Measurements from ENCODE around the gene NHEJ1. TPM values are rescaled to one million over a fixed set of nuclear protein-coding genes. Genes with fewer than 3 reads are reported as not detected.

NHEJ1 gene
- total and polyA plus RNA-seq, 9 of the 15 experiments (the other 6 are each of a cell fraction or from before 2014, with no cell fraction given), result 9.0 to 23.7 (median 13.9) TPM

DNA sequence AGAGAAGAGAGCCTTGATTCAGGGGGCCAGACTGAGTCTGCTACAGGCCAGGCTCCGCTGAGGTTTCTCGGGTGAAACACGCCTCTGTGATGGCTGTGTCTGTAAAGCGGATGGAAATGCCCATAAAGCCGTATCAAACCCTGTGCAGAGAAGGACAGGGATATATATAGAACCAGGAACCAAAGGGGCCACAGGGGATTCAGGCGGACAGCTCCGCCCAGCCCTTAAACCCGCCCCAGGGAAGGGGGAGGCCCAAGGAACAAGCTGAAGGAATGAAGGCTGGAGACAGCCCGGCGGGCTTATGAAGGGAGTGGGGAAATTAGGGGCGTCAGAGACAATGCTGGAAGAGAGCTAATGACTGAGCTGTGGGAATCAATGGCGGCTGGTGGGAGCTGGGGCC, 42.1 kb downstream of the NHEJ1 start (continued):
- TF ChIP-seq ESRRB (CRISPR knock-in tag; IDR thresholded peaks at IDR 0.05; ENCODE audit: borderline replicate concordance), result no peak

GRCh38 chr2:219116776-219117646, 43.6 kb downstream of the NHEJ1 start:
- H3K79me2 ChIP-seq (ENCODE audit: control insufficient read depth, insufficient read depth, low read length), result no peaks in the 10 kb centered on the region
- in situ Hi-C loops (cut with MboI) (loop anchor here (10.0 kb wide), 1 partner anchor 262 kb away; the partner anchor contains the start of gene WNT6), intact Hi-C loops (cut with micrococcal nuclease) (no loop called here)
- no peak overlapping the region for H3K27ac ChIP-seq (ENCODE audit: extremely low read depth, low read depth, low read length)
- ATAC-seq, result no peak
- CTCF ChIA-PET (ENCODE audit: low intra/inter-chr PET ratio), result no interaction called here
- H3K36me3 ChIP-seq (ENCODE audit: control insufficient read depth, insufficient read depth, low read length), result no peaks in the 10 kb centered on the region
- no peaks in the 10 kb centered on the region for H3K4me1 ChIP-seq (replicated peaks in 1 of 2; ENCODE audit: control insufficient read depth in 2 of 2, insufficient read depth in 2 of 2, low read length in 2 of 2)
- no peaks in the 10 kb centered on the region for H3K9me1 ChIP-seq (ENCODE audit: control insufficient read depth, insufficient read depth, low read length)
- H2AFZ ChIP-seq (ENCODE audit: low read depth, low read length), result no peak overlapping the region
- no peak overlapping the region for H3K4me2 ChIP-seq (ENCODE audit: insufficient read depth, low read length)
- TF ChIP-seq NCOA6 (IDR thresholded peaks at IDR 0.05) (no peak), KAT8 (IDR thresholded peaks at IDR 0.05; ENCODE audit: low read depth) (no peak), ZNF79 (CRISPR knock-in tag; IDR thresholded peaks at IDR 0.05; ENCODE audit: low read depth) (no peak), ZNF764 (CRISPR knock-in tag; IDR thresholded peaks at IDR 0.05; ENCODE audit: low read depth) (no peak), KDM4B (IDR thresholded peaks at IDR 0.05; ENCODE audit: borderline replicate concordance in 2 of 2, low read depth in 1 of 2) (no peak), PRPF4 (IDR thresholded peaks at IDR 0.05; ENCODE audit: insufficient read depth, low read depth, low read length, poor library complexity, severe bottlenecking) (no peak), EWSR1 (IDR thresholded peaks at IDR 0.05; ENCODE audit: borderline replicate concordance, low read depth, partially characterized antibody) (no peak), FOXA1 (IDR thresholded peaks at IDR 0.05; ENCODE audit: borderline replicate concordance) (no peak), MCM2 (IDR thresholded peaks at IDR 0.05; ENCODE audit: low read depth) (no peak)
- no peak for FAIRE-seq
- H3K9me3 ChIP-seq (replicated peaks; ENCODE audit: control insufficient read depth, insufficient read depth, low read depth, low read length), result no peaks in the 10 kb centered on the region
- H3K4me3 ChIP-seq, result no peak overlapping the region
- no peak for DNase-seq (ENCODE audit: extremely low read depth in 1 of 4, low spot score in 3 of 4)
- POLR2A ChIA-PET, result interaction anchor here (1.0 kb wide), 1 partner anchor 14 kb away, joined by 3 read pairs; no protein-coding TSS in a partner anchor
- no peak overlapping the region for H3K9ac ChIP-seq (ENCODE audit: insufficient read depth in 1 of 2, low read depth in 2 of 2, low read length in 2 of 2)
- no peaks in the 10 kb centered on the region for H4K20me1 ChIP-seq (replicated peaks; ENCODE audit: control insufficient read depth, insufficient read depth, low read length)
- no TSS peak for BruUV-seq (replicated peaks)
- H3K27me3 ChIP-seq (ENCODE audit: control insufficient read depth in 2 of 2, insufficient read depth in 2 of 2, low read length in 2 of 2), result no peaks in the 10 kb centered on the region
- WGBS (ENCODE audit: insufficient coverage, low coverage, missing lambda C conversion rate), result 32% methylated on average over 6 of the region's 8 CpGs

All from K562 (cell line).